Activated T-helper 2 cell treated with anti-CD3 and anti-CD28 coated beads, Interferon-gamma antibody, Interleukin-2, Interleukin-4, amounts not matched to agents 10 μg/mL and 5 μg/mL and 100 μg/mL, durations not matched to agents 14 hours and 24 hours and 36 hours (primary cell): ENCODE measurements around the gene PLXNA3. TPM values are rescaled to one million over a fixed set of nuclear protein-coding genes. Genes with fewer than 3 reads are reported as not detected.

Source experiments
- DNase-seq: peaks from one replicate; pipeline ENCODE4 v3.0.0; 2021; ENCODE audit warnings: low spot score
- H3K27ac Mint-ChIP-seq: one replicate; pipeline ENCODE4 v1.8.0; 2021; ENCODE audit warnings: mixed read lengths
- H3K27me3 Mint-ChIP-seq: one replicate; pipeline ENCODE4 v1.8.0; 2021; ENCODE audit warnings: low read depth, mixed read lengths
- H3K36me3 Mint-ChIP-seq: one replicate; pipeline ENCODE4 v1.8.0; 2021; ENCODE audit warnings: low read depth, mixed read lengths
- H3K4me1 Mint-ChIP-seq: one replicate; pipeline ENCODE4 v1.8.0; 2021; ENCODE audit warnings: low read depth, mixed read lengths
- H3K4me3 Mint-ChIP-seq: one replicate; pipeline ENCODE4 v1.8.0; 2021; ENCODE audit warnings: low read depth, mild to moderate bottlenecking, moderate library complexity, mixed read lengths
- H3K9me3 Mint-ChIP-seq: one replicate; pipeline ENCODE4 v1.8.0; 2021; ENCODE audit warnings: mixed read lengths
- intact Hi-C: fragments of 100-400 bp; cut with micrococcal nuclease; formaldehyde crosslinking; loops from one replicate; pipeline ENCODE4 v1.15.1; 2023
- total RNA-seq: library from RNA; stranded (reverse); gene quantifications from 2 replicates; pipeline ENCODE4 v1.2.3, GENCODE V29; 2022

The PLXNA3 gene
- total RNA-seq, 1 donor from 2014 or later = 62.5 TPM

- H3K27ac Mint-ChIP-seq = no peak overlapping the region
- no peaks in the 10 kb centered on the region for H3K9me3 Mint-ChIP-seq
- no peaks in the 10 kb centered on the region for H3K27me3 Mint-ChIP-seq
- intact Hi-C loops = no loop called here
- H3K36me3 Mint-ChIP-seq = peaks cover 26% of the 10 kb centered on the region
- DNase-seq = no peak
- no peak overlapping the region for H3K4me3 Mint-ChIP-seq
- no peaks in the 10 kb centered on the region for H3K4me1 Mint-ChIP-seq
Observed at GRCh38 chrX:154467556-154467955, 9.5 kb downstream of the PLXNA3 start.

GRCh38 chrX:154468217-154468616 lies 10.1 kb downstream of the PLXNA3 start:
- intact Hi-C loops = no loop called here
- Mint-ChIP-seq H3K27ac (no peak overlapping the region), H3K4me1 (no peaks in the 10 kb centered on the region), H3K9me3 (no peaks in the 10 kb centered on the region), H3K4me3 (no peak overlapping the region), H3K27me3 (no peaks in the 10 kb centered on the region), H3K36me3 (peaks cover 23% of the 10 kb centered on the region)
- no peak for DNase-seq

GRCh38 chrX:154469114-154469513 lies 11.0 kb downstream of the PLXNA3 start:
- Mint-ChIP-seq H3K4me1 (no peaks in the 10 kb centered on the region), H3K4me3 (no peak overlapping the region), H3K27me3 (no peaks in the 10 kb centered on the region), H3K9me3 (no peaks in the 10 kb centered on the region), H3K36me3 (peaks cover 28% of the 10 kb centered on the region), H3K27ac (no peak overlapping the region)
- intact Hi-C loops = no loop called here
- no peak for DNase-seq

- Mint-ChIP-seq H3K27me3 (no peaks in the 10 kb centered on the region), H3K4me1 (no peaks in the 10 kb centered on the region), H3K9me3 (no peaks in the 10 kb centered on the region), H3K36me3 (peaks cover 28% of the 10 kb centered on the region), H3K4me3 (no peak overlapping the region), H3K27ac (no peak overlapping the region)
- intact Hi-C loops = no loop called here
- DNase-seq = no peak
Observed at GRCh38 chrX:154469880-154470279, 11.8 kb downstream of the PLXNA3 start.

GRCh38 chrX:154470434-154470833 lies 12.4 kb downstream of the PLXNA3 start:
- H3K36me3 Mint-ChIP-seq = peaks cover 29% of the 10 kb centered on the region
- no peaks in the 10 kb centered on the region for H3K4me1 Mint-ChIP-seq
- DNase-seq = no peak
- no peak overlapping the region for H3K4me3 Mint-ChIP-seq
- intact Hi-C loops = no loop called here
- H3K27ac Mint-ChIP-seq = no peak overlapping the region
- H3K27me3 Mint-ChIP-seq = no peaks in the 10 kb centered on the region
- no peaks in the 10 kb centered on the region for H3K9me3 Mint-ChIP-seq

GRCh38 chrX:154470914-154471568 lies 13.0 kb downstream of the PLXNA3 start:
- no peak overlapping the region for H3K4me3 Mint-ChIP-seq
- no peak overlapping the region for H3K27ac Mint-ChIP-seq
- H3K27me3 Mint-ChIP-seq = no peaks in the 10 kb centered on the region
- H3K4me1 Mint-ChIP-seq = peaks cover 2% of the 10 kb centered on the region
- intact Hi-C loops = no loop called here
- no peak for DNase-seq
- H3K36me3 Mint-ChIP-seq = peaks cover 32% of the 10 kb centered on the region
- H3K9me3 Mint-ChIP-seq = no peaks in the 10 kb centered on the region

GRCh38 chrX:154471839-154472684 lies 14.0 kb downstream of the PLXNA3 start:
- intact Hi-C loops = no loop called here
- Mint-ChIP-seq H3K36me3 (peaks cover 32% of the 10 kb centered on the region), H3K27me3 (no peaks in the 10 kb centered on the region), H3K27ac (no peak overlapping the region), H3K4me1 (peaks cover 2% of the 10 kb centered on the region), H3K4me3 (no peak overlapping the region), H3K9me3 (no peaks in the 10 kb centered on the region)
- DNase-seq = no peak

GRCh38 chrX:154472685-154473632 lies 14.9 kb downstream of the PLXNA3 start:
- intact Hi-C loops = no loop called here
- no peak for DNase-seq
- Mint-ChIP-seq H3K27me3 (no peaks in the 10 kb centered on the region), H3K9me3 (no peaks in the 10 kb centered on the region), H3K27ac (no peak overlapping the region), H3K4me1 (peaks cover 5% of the 10 kb centered on the region), H3K36me3 (peaks cover 32% of the 10 kb centered on the region), H3K4me3 (no peak overlapping the region)

- Mint-ChIP-seq H3K4me1 (peaks cover 5% of the 10 kb centered on the region), H3K27me3 (no peaks in the 10 kb centered on the region), H3K9me3 (no peaks in the 10 kb centered on the region), H3K27ac (no peak overlapping the region), H3K36me3 (peaks cover 30% of the 10 kb centered on the region), H3K4me3 (no peak overlapping the region)
- intact Hi-C loops = no loop called here
- DNase-seq = no peak
Observed at GRCh38 chrX:154473683-154474082, 15.6 kb downstream of the PLXNA3 start.

- Mint-ChIP-seq H3K27me3 (no peaks in the 10 kb centered on the region), H3K9me3 (no peaks in the 10 kb centered on the region), H3K4me3 (no peak overlapping the region), H3K27ac (no peak overlapping the region), H3K36me3 (peaks cover 14% of the 10 kb centered on the region), H3K4me1 (peaks cover 10% of the 10 kb centered on the region)
- intact Hi-C loops = loop anchor here (5.0 kb wide), 2 partner anchors 35 to 40 kb away; partner anchors contain the start of genes FAM3A and FAM50A
- DNase-seq = no peak
Observed at GRCh38 chrX:154476821-154477220, 18.7 kb downstream of the PLXNA3 start.

GRCh38 chrX:154477891-154478477 lies 19.9 kb downstream of the PLXNA3 start:
- intact Hi-C loops = loop anchor here (5.0 kb wide), 2 partner anchors 36 to 39 kb away; partner anchors contain the start of genes FAM3A and FAM50A
- DNase-seq = no peak
- no peaks in the 10 kb centered on the region for H3K27me3 Mint-ChIP-seq
- H3K27ac Mint-ChIP-seq = peak overlapping the region; percentile 94
- peaks cover 10% of the 10 kb centered on the region for H3K4me1 Mint-ChIP-seq
- H3K9me3 Mint-ChIP-seq = no peaks in the 10 kb centered on the region
- peaks cover 9% of the 10 kb centered on the region for H3K36me3 Mint-ChIP-seq
- peak overlapping the region; percentile 91 for H3K4me3 Mint-ChIP-seq
